Esophagus squamous epithelium (tissue), 5 donors: ENCODE results near the gene FOXQ1. TPM values are rescaled to one million over a fixed set of nuclear protein-coding genes. Genes with fewer than 3 reads are reported as not detected.

ENCODE experiments used
- DNase-seq: peaks from one replicate; lab custom pipeline; 2025; lab: John Stamatoyannopoulos, UW
- H3K27ac ChIP-seq, 4 donors: fragments of 200-600 bp; sonication (generic); one replicate each; pipeline ENCODE4 v1.5.1; 2016 to 2019; ENCODE audit warnings: mild to moderate bottlenecking in 1 of 4
- H3K27me3 ChIP-seq, 4 donors: fragments of 200-600 bp; sonication (generic); 1 replicate in 3 of 4; 2 replicates in 1 of 4; pipeline versions ENCODE4 v1.5.1 to v1.6.0; 2017 to 2021; ENCODE audit warnings: antibody characterized with exemption in 1 of 4
- H3K36me3 ChIP-seq, 3 donors: fragments of 200-600 bp; sonication (generic); one replicate each; pipeline ENCODE4 v1.5.1; 2016 to 2019
- H3K4me1 ChIP-seq, 3 donors: fragments of 200-600 bp; sonication (generic); one replicate each; pipeline ENCODE4 v1.5.1; 2017 to 2019
- H3K4me3 ChIP-seq, 4 donors: fragments of 200-600 bp; sonication (generic); 1 replicate in 3 of 4; 2 replicates in 1 of 4; pipeline ENCODE4 v1.5.1; 2016 to 2019; ENCODE audit warnings: mild to moderate bottlenecking in 2 of 4, moderate library complexity in 1 of 4
- H3K9me3 ChIP-seq, 3 donors: fragments of 200-600 bp; sonication (generic); one replicate each; pipeline ENCODE4 v1.5.1; 2016 to 2019
- CTCF ChIP-seq, 6 experiments: fragments of 450-650 bp in 4 of 6; fragments of 200-600 bp in 2 of 6; sonication (generic) in 2 of 6; IDR thresholded peaks; one replicate each; pipeline ENCODE4 v1.5.1; 2016 to 2019; ENCODE audit warnings: antibody characterized with exemption in 6 of 6, mild to moderate bottlenecking in 4 of 6, moderate library complexity in 4 of 6
- POLR2A ChIP-seq, 4 donors: fragments of 450-650 bp; IDR thresholded peaks; one replicate each; pipeline ENCODE4 v1.6.1; 2017; ENCODE audit warnings: antibody characterized with exemption in 4 of 4, mild to moderate bottlenecking in 4 of 4, moderate library complexity in 3 of 4
- WGBS, 2 donors: methylation state at CpG; one replicate each; pipeline ENCODE4 v1.1.5; 2018; 5-methylcytosine and 5-hydroxymethylcytosine counted together
- intact Hi-C: fragments of 100-400 bp; cut with DNase I; formaldehyde crosslinking; loops from one replicate; pipeline ENCODE4 v1.15.0; 2022
- total RNA-seq, 4 donors: library from RNA; depleted of rRNA; stranded (reverse); fragments of >200 nt; gene quantifications; one replicate each; pipeline ENCODE4 v1.1.0, GENCODE V29; 2016
- donor health status: DM: yes; HTN: yes; CAD: no.

Gene FOXQ1
- total RNA-seq, 4 donors from 2014 or later: 8.1 to 13.0 (median 10.7) TPM

- H3K27ac ChIP-seq: no peak overlapping the region
- no peak for DNase-seq
- H3K36me3 ChIP-seq: no peaks in the 10 kb centered on the region
- peaks cover 0 to 42% (median 22%) of the 10 kb centered on the region in 3 donors for H3K4me1 ChIP-seq
- intact Hi-C loops: no loop called here
- H3K27me3 ChIP-seq: no peaks in the 10 kb centered on the region
- H3K4me3 ChIP-seq: no peak overlapping the region
- peaks cover 0 to 6% (median 0%) of the 10 kb centered on the region in 3 donors for H3K9me3 ChIP-seq
- 42 to 70% methylated on average over 2 of the region's 2 CpGs for WGBS, 2 donors
- no peak for TF ChIP-seq POLR2A (IDR thresholded peaks at IDR 0.05)
- TF ChIP-seq CTCF (IDR thresholded peaks at IDR 0.05): no peak
Measured at GRCh38 chr6:1328129-1328800, 16.4 kb downstream of the FOXQ1 start.

- no peaks in the 10 kb centered on the region for H3K36me3 ChIP-seq
- H3K4me3 ChIP-seq: no peak overlapping the region
- intact Hi-C loops: loop anchor here (10.0 kb wide), 1 partner anchor 415 kb away; no protein-coding TSS in a partner anchor
- no peak overlapping the region for H3K27ac ChIP-seq
- peaks cover 0 to 6% (median 0%) of the 10 kb centered on the region in 3 donors for H3K9me3 ChIP-seq
- no peaks in the 10 kb centered on the region for H3K27me3 ChIP-seq
- no peak for DNase-seq
- no peak for TF ChIP-seq CTCF (IDR thresholded peaks at IDR 0.05)
- no peak for TF ChIP-seq POLR2A (IDR thresholded peaks at IDR 0.05)
- H3K4me1 ChIP-seq: peaks cover 0 to 34% (median 22%) of the 10 kb centered on the region in 3 donors
Measured at GRCh38 chr6:1329708-1330107, 17.8 kb downstream of the FOXQ1 start.

- peak overlapping the region in 2 of 4 donors; percentile 43 to 81 for H3K27ac ChIP-seq
- no peaks in the 10 kb centered on the region for H3K27me3 ChIP-seq
- no peaks in the 10 kb centered on the region for H3K36me3 ChIP-seq
- no peak for TF ChIP-seq POLR2A (IDR thresholded peaks at IDR 0.05)
- no peak for TF ChIP-seq CTCF (IDR thresholded peaks at IDR 0.05)
- DNase-seq: no peak
- H3K9me3 ChIP-seq: peaks cover 0 to 6% (median 0%) of the 10 kb centered on the region in 3 donors
- H3K4me1 ChIP-seq: peaks cover 4 to 23% (median 11%) of the 10 kb centered on the region in 3 donors
- H3K4me3 ChIP-seq: no peak overlapping the region
- WGBS, 2 donors: 55 to 68% methylated on average over 9 to 10 of the region's 11 CpGs
- intact Hi-C loops: loop anchor here (10.0 kb wide), 1 partner anchor 420 kb away; no protein-coding TSS in a partner anchor
Measured at GRCh38 chr6:1334684-1335083, 22.8 kb downstream of the FOXQ1 start.

DNA sequence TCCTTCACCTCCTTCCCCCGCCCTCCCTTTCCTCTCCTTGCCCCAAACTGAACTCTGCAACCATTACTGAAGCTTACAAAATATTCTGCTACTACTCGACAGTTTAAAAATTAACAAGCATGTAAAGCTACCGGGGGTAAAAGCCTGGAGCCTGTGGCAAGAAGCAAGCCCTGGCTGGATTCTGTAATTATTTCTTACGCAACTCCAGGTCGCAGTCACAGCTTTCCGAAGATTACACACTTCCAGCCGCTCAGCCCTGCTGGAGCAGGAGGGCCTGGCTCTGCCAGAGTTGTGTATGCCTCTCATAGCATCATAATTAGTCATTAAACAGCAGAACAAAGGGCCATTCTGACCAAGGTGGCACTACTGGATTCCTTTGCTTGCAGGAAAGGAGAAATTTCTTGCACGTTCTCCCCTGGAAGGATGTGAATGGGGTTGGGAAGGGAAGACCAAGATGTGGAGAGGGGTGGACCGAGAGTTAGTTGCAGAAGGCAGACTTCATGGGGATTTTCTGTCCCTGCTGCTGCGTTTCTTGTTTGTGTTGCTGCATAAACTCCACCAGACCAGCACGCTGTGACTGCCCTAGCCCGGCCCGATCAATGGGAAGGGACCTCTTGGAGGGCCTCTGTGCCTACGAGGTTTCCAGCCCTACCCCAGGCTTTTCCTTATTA, 23.6 kb downstream of the FOXQ1 start:
- intact Hi-C loops: loop anchor here (10.0 kb wide), 1 partner anchor 421 kb away; no protein-coding TSS in a partner anchor
- no peak for DNase-seq

More for the DNA sequence above, 23.6 kb downstream of the FOXQ1 start:
- H3K27me3 ChIP-seq: peaks cover 0 to 6% (median 0%) of the 10 kb centered on the region in 4 donors
- no peaks in the 10 kb centered on the region for H3K36me3 ChIP-seq
- 25 to 34% methylated on average over 11 to 14 of the region's 14 CpGs for WGBS, 2 donors
- TF ChIP-seq POLR2A (IDR thresholded peaks at IDR 0.05) (no peak), CTCF (IDR thresholded peaks at IDR 0.05) (peak in 2 of 6 experiments; percentile 9 to 17)
- H3K4me1 ChIP-seq: peaks cover 4 to 23% (median 11%) of the 10 kb centered on the region in 3 donors
- no peak overlapping the region for H3K4me3 ChIP-seq
- peaks cover 0 to under 1% (median 0%) of the 10 kb centered on the region in 3 donors for H3K9me3 ChIP-seq
- H3K27ac ChIP-seq: peak overlapping the region; percentile 14 to 81 (median 44)
